IPS DF 4.7 (cell line): ENCODE measurements around the gene DPP7.

ENCODE experiments used
- DNase-seq: peaks from one replicate; pipeline ENCODE4 v3.0.0-alpha.2; 2013; ENCODE audit warnings: low spot score; ENCODE audit errors: extremely low read depth

Gene DPP7

DNA sequence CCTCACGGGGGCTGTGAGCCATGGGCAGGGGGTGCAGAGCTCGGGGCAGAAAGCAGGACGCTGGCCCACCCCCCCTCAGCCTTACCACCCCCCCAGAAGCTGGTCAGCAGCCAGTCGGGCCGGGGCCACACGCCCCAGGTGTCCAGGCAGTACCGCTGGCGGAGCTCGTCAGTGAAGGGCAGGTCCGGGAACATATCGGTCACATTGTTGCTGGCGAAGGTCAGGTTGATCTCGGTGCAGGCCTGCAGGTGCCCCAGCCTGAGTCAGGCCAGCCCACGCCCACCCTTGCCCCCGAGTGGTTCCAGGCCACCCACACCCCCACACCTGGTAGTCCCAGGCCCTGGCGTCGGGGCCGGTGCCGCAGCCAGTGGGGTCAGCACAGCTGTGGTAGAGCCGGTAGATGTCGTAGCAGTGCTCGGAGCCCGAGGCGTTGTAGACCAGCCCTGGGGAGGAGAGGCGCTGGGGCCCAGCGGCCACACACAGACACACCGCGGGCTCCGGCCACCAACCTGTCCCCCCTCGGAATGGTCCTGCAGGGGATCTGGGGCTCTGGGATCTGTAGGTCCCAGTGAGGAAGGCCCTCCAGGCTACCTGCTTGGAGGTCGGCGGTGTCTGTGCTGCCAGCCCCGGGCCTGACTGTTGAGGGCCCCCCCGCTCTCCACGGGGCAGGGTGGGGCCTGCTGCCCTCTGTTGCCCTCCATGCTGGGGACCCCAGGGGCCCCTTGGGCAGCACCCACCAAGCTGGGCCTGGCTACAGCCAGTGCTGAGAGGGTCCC is 2.6 kb downstream of the DPP7 start:
- DNase-seq = no peak

GRCh38 chr9:137110911-137111787 is 3.4 kb downstream of the DPP7 start:
- no peak for DNase-seq

DNA sequence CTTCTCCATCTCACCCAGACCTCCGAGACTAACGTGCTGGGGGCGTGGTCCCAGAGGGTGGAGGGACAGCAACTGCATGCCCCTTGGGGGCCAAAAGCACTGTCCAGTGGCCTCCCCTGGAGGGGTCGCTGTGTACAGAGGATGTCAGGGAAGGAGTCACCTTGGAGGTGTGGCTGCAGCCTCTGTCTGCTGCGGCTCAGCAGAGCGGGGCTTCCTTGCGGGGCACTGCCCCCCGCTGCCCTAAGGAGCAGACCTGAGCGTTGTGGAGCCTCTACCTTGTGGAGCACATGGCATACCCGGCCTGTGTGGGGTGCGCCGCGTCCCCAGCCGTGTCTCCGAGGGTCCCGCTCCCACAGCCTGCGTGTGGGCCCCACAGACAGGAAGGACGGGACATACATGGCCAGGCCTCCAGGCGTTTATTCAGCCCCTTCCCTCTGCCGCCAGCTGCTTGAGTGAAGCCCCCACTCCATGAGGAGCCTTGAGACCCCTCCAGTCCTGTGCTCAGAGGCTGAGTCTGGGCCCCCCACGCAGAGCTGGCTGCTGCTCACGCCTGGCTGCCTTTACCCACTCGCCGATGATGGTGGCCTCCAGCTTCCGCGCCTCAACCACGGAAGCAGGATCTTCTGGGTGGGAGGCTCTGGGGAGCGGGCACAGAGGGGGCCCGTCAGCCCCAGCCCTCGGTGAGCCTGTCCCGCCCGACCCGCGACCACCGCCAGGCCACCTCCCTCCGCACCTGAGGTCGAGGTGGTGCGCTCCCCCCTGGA is 4.2 kb downstream of the DPP7 start:
- DNase-seq = no peak

DNA sequence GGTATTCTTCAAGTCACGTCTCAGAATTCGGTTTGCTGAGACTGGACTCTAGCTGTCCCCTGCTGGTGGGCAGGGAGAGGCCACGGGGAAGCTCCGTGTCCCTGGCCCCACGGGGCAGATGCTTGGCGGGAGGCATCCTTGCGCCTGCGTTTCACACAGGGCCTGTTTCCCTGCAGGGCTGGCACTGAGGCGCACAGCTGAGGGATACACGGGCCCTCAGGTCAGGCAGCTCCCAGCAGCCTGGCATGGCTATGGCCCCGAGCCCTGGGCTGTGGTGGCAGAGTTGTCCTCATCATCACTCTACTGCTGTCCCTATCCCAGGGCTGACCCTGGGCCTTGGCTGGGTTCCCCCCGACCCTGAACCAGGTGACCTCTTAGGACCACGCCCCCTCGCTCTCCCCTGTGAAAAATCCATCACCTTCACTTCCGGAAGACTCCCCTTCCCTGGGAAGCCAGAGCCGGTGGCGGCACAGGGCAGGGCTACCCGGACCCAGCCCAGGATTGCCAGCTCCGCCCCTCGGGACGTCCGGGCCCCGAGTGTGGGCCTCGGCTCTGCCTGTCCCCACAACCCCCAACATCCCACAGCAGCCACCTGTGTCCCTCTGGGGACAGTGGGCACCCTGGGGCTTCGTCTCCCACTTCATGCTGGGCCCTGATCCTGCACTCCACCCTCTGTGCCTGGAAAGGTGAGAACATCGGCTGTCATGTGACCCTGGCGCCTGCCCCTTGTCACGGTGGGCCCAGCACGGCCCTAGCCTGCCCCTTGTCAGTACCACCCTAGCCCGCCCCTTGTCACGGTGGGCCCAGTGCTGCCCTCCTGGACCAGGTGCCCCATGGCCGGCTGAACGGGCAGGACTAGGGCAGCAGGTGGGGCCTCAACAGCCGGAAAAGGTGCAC is 5.0 kb downstream of the DPP7 start:
- no peak for DNase-seq

GRCh38 chr9:137108608-137109249 is 5.8 kb downstream of the DPP7 start:
- DNase-seq = no peak

DNA sequence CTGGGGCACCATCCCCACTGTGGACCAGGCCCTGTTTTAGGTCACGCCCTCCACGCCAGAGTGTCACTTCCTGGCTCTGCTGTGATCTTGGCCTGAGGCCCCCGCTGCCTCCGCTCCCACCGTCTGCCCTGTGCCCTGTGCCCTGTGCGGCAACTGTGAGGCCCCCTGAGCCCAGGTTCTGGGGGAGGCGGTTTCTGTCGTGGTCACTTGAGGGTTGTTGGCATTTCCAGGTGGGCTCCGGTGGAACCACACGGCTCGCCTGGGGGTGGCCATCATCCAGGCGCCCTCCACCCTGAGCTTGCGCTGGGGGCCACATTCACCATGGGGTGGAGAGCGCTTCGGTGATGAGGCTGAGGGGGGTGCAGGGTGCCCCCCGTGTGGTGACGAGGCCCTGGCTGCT is 6.6 kb downstream of the DPP7 start:
- no peak for DNase-seq

- no peak for DNase-seq
These were observed 7.1 kb downstream of the DPP7 start for GRCh38 chr9:137107312-137107921.

- no peak for DNase-seq
These were observed 7.8 kb downstream of the DPP7 start for GRCh38 chr9:137106662-137107250.

GRCh38 chr9:137105814-137106661 is 8.5 kb downstream of the DPP7 start:
- no peak for DNase-seq

GRCh38 chr9:137103206-137103999 is 11.1 kb downstream of the DPP7 start:
- DNase-seq = no peak

- DNase-seq = no peak
These were observed 15.3 kb downstream of the DPP7 start for GRCh38 chr9:137099231-137099630.

- no peak for DNase-seq
These were observed 16.6 kb downstream of the DPP7 start for GRCh38 chr9:137097761-137098462.

GRCh38 chr9:137096785-137097546 is 17.6 kb downstream of the DPP7 start:
- DNase-seq = no peak

- no peak for DNase-seq
These were observed 18.6 kb downstream of the DPP7 start for GRCh38 chr9:137095664-137096517.

- no peak for DNase-seq
These were observed 25.1 kb downstream of the DPP7 start for GRCh38 chr9:137089232-137089947.
